ENCODE data around the gene AQP12B. TPM values are rescaled to one million over a fixed set of nuclear protein-coding genes. Genes with fewer than 3 reads are reported as not detected.

The AQP12B gene
- total RNA-seq, 1 experiment from 2014 or later, result not detected

- Histone ChIP-seq H2BK120ac (ENCODE audit: low read depth, low read length, poor library complexity, severe bottlenecking) (no peak overlapping the region), H3K23me2 (ENCODE audit: insufficient read length, low read depth, low read length, poor library complexity, severe bottlenecking) (no peaks in the 10 kb centered on the region), H3K23ac (ENCODE audit: insufficient read length, low read depth, low read length) (no peak overlapping the region), H3K79me1 (ENCODE audit: insufficient read depth, low read depth, low read length, poor library complexity, severe bottlenecking) (no peaks in the 10 kb centered on the region), H3K79me2 (ENCODE audit: insufficient read depth, low read length) (no peaks in the 10 kb centered on the region), H3K27me3 (ENCODE audit: insufficient read depth, low read length) (no peaks in the 10 kb centered on the region), H2BK15ac (ENCODE audit: low read depth, low read length) (no peak overlapping the region), H4K20me1 (ENCODE audit: control insufficient read depth, insufficient read depth, insufficient read length) (no peaks in the 10 kb centered on the region), H3K9ac (ENCODE audit: extremely low read depth, insufficient read length, low read length) (no peak overlapping the region), H3T11ph (ENCODE audit: low read length) (no peak overlapping the region), H3K14ac (ENCODE audit: insufficient read depth, low read length) (no peak overlapping the region), H2AK5ac (ENCODE audit: insufficient read length, low read length) (no peak overlapping the region), H2BK5ac (ENCODE audit: insufficient read length, low read length) (no peak overlapping the region), H4K8ac (replicated peaks; ENCODE audit: insufficient read length, low read depth, low read length) (no peak overlapping the region), H3K4me2 (ENCODE audit: insufficient read depth, insufficient read length, low read length) (no peak overlapping the region), H3K9me3 (ENCODE audit: control insufficient read depth, low read depth, low read length) (no peaks in the 10 kb centered on the region), H3K18ac (ENCODE audit: insufficient read length, low read depth, low read length) (no peak overlapping the region), H4K5ac (ENCODE audit: insufficient read length, low read depth, low read length) (no peak overlapping the region), H2BK20ac (ENCODE audit: low read depth, low read length, poor library complexity, severe bottlenecking) (no peak overlapping the region), H3K27ac (ENCODE audit: insufficient read length, low read depth, low read length) (no peak overlapping the region), H3K4me1 (ENCODE audit: insufficient read depth, low read length) (no peaks in the 10 kb centered on the region), H2AFZ (ENCODE audit: low read length) (no peak overlapping the region), H3K56ac (ENCODE audit: insufficient read length, low read depth, low read length) (no peak overlapping the region), H4K91ac (ENCODE audit: insufficient read length, low read depth, low read length) (no peak overlapping the region), H2BK12ac (ENCODE audit: insufficient read length, low read depth, low read length) (no peak overlapping the region), H3K4ac (ENCODE audit: low read depth, low read length) (no peak overlapping the region)
- H3K9me3 Mint-ChIP-seq, result no peaks in the 10 kb centered on the region
- H3K36me3 Mint-ChIP-seq (ENCODE audit: insufficient read depth in 1 of 3, low read depth in 3 of 3), result peaks cover 30 to 66% (median 60%) of the 10 kb centered on the region in 3 experiments
- no peak for DNase-seq
- H3K4me3 Mint-ChIP-seq, result no peak overlapping the region
- no peaks in the 10 kb centered on the region for H3K4me1 Mint-ChIP-seq
- H3K27me3 Mint-ChIP-seq (ENCODE audit: low read depth), result peaks cover 2% of the 10 kb centered on the region
- no CpG with 5 or more reads among the region's 16 CpGs for WGBS (ENCODE audit: extremely low coverage, insufficient read length, low lambda C conversion rate)
- TF ChIP-seq, protein P1, sequence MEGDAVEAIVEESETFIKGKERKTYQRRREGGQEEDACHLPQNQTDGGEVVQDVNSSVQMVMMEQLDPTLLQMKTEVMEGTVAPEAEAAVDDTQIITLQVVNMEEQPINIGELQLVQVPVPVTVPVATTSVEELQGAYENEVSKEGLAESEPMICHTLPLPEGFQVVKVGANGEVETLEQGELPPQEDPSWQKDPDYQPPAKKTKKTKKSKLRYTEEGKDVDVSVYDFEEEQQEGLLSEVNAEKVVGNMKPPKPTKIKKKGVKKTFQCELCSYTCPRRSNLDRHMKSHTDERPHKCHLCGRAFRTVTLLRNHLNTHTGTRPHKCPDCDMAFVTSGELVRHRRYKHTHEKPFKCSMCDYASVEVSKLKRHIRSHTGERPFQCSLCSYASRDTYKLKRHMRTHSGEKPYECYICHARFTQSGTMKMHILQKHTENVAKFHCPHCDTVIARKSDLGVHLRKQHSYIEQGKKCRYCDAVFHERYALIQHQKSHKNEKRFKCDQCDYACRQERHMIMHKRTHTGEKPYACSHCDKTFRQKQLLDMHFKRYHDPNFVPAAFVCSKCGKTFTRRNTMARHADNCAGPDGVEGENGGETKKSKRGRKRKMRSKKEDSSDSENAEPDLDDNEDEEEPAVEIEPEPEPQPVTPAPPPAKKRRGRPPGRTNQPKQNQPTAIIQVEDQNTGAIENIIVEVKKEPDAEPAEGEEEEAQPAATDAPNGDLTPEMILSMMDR (conservative IDR thresholded peaks at IDR 0.05), result no peak
- no peak overlapping the region for H3K27ac Mint-ChIP-seq
These were observed 39.7 kb upstream of the AQP12B start for GRCh38 chr2:240722376-240722775.
